GM12878 (cell line): Measurements from ENCODE around the gene ERG. TPM values are rescaled to one million over a fixed set of nuclear protein-coding genes. Genes with fewer than 3 reads are reported as not detected.

Experiments
- ATAC-seq: fragments of 200-7000 bp; cut with Tn5 transposase; 3 replicates; pipeline ENCODE4 v1.9.1; 2020; ENCODE audit warnings: mild to moderate bottlenecking, moderate library complexity
- BruUV-seq: library from RNA; stranded (reverse); fragments of 400-500 nt; replicated peaks from 2 replicates; lab custom pipeline; 2021; lab: Mats Ljungman, UMichigan
- CTCF ChIA-PET: fragments of 300-600 bp; sonication (Branson Sonifier 250); formaldehyde crosslinking; extraction: SDS; loops from one replicate; lab custom pipeline; 2021; ENCODE audit warnings: inconsistent platforms; lab: Yijun Ruan, JAX
- POLR2A ChIA-PET: fragments of 350-600 bp; formaldehyde crosslinking; extraction: SDS; loops from one replicate; lab custom pipeline; 2021; ENCODE audit warnings: inconsistent platforms; lab: Charles Lee
- RAD21 ChIA-PET: fragments of 300-600 bp; sonication (Branson Sonifier 250); formaldehyde crosslinking; loops from one replicate; lab custom pipeline; 2023; ENCODE audit warnings: antibody characterized with exemption; ENCODE audit not compliant: unreplicated experiment; lab: Charles Lee
- SMC1A ChIA-PET: fragments of 300-600 bp; sonication (Branson Sonifier 250); formaldehyde crosslinking; loops from one replicate; lab custom pipeline; 2023; ENCODE audit not compliant: unreplicated experiment, uncharacterized antibody; lab: Charles Lee
- DNase-seq: peaks from one replicate; pipeline ENCODE4 v3.0.0-alpha.2; 2011; ENCODE audit warnings: low read depth, low spot score
- FAIRE-seq: peaks from 3 replicates; lab custom pipeline; 2011; peaks lifted over from hg19 to GRCh38; lab: Jason Lieb, UNC
- H2AFZ ChIP-seq: 2 replicates; pipeline ENCODE4 v1.6.0; 2011; ENCODE audit warnings: low read depth, low read length, control low read depth; ENCODE audit not compliant: control insufficient read depth
- H3K27ac ChIP-seq: 2 replicates; pipeline ENCODE4 v1.5.1; 2011; ENCODE audit warnings: control low read depth; ENCODE audit not compliant: control insufficient read depth, insufficient read depth
- H3K27me3 ChIP-seq, 2 experiments: replicated peaks in 1 of 2; 2 replicates each; pipeline versions ENCODE4 v1.6.0 to v1.6.1; 2011; ENCODE audit warnings: low read length in 1 of 2; ENCODE audit not compliant: control insufficient read depth in 2 of 2, insufficient read depth in 2 of 2
- H3K36me3 ChIP-seq, 2 experiments: 2 replicates each; pipeline ENCODE4 v1.5.1; 2011; ENCODE audit warnings: low read length in 1 of 2; ENCODE audit not compliant: control insufficient read depth in 2 of 2, insufficient read depth in 2 of 2
- H3K4me1 ChIP-seq: 2 replicates; pipeline ENCODE4 v1.6.1; 2011; ENCODE audit warnings: mild to moderate bottlenecking, low read length, moderate library complexity, mixed read lengths; ENCODE audit not compliant: control insufficient read depth, insufficient read depth
- H3K4me2 ChIP-seq: 2 replicates; pipeline ENCODE4 v1.6.0; 2011; ENCODE audit warnings: control low read depth; ENCODE audit not compliant: control insufficient read depth, insufficient read depth
- H3K4me3 ChIP-seq: fragments of 200-600 bp; sonication (generic); 2 replicates; pipeline ENCODE4 v1.5.1; 2016
- H3K79me2 ChIP-seq: 2 replicates; pipeline ENCODE4 v1.6.0; 2011; ENCODE audit warnings: low read length; ENCODE audit not compliant: control insufficient read depth, insufficient read depth
- H3K9ac ChIP-seq: 2 replicates; pipeline ENCODE4 v1.8.0; 2011; ENCODE audit warnings: low read length, control low read depth, mixed read lengths; ENCODE audit not compliant: control insufficient read depth, insufficient read depth
- H3K9me3 ChIP-seq: replicated peaks from 3 replicates; pipeline ENCODE4 v1.5.1; 2011; ENCODE audit warnings: mild to moderate bottlenecking, low read length; ENCODE audit not compliant: control insufficient read depth, insufficient read depth
- H4K20me1 ChIP-seq: 2 replicates; pipeline ENCODE4 v1.6.0; 2011; ENCODE audit not compliant: control insufficient read depth, insufficient read depth
- ATF2 ChIP-seq: IDR thresholded peaks from 2 replicates; pipeline ENCODE4 v1.6.1; 2012; ENCODE audit warnings: low read length, inconsistent platforms
- CUX1 ChIP-seq: IDR thresholded peaks from 2 replicates; pipeline ENCODE4 v1.6.1; 2012; ENCODE audit warnings: improper control_type of control experiment, low read depth, low read length; ENCODE audit not compliant: insufficient replicate concordance
- NR2F1 ChIP-seq: fragments of 450-650 bp; conservative IDR thresholded peaks from 2 replicates; pipeline ENCODE4 v1.6.1; 2017; ENCODE audit warnings: mild to moderate bottlenecking
- PAX8 ChIP-seq: fragments of 450-650 bp; IDR thresholded peaks from 2 replicates; pipeline ENCODE4 v1.6.1; 2017; ENCODE audit warnings: mild to moderate bottlenecking, moderate library complexity
- ZNF207 ChIP-seq: fragments of 450-650 bp; IDR thresholded peaks from 2 replicates; pipeline ENCODE4 v1.6.1; 2014; ENCODE audit warnings: antibody characterized with exemption, mild to moderate bottlenecking, borderline replicate concordance
- ZNF24 ChIP-seq: fragments of 450-650 bp; IDR thresholded peaks from 2 replicates; pipeline ENCODE4 v1.6.1; 2017; ENCODE audit warnings: antibody characterized with exemption, mild to moderate bottlenecking
- ZNF687 ChIP-seq: fragments of 450-650 bp; IDR thresholded peaks from 2 replicates; pipeline ENCODE4 v1.6.1; 2017; ENCODE audit warnings: mild to moderate bottlenecking, moderate library complexity
- WGBS: methylation state at CpG from one replicate; pipeline ENCODE4 v1.1.6; 2016; ENCODE audit warnings: low lambda C conversion rate; ENCODE audit not compliant: insufficient replicate concordance, insufficient coverage; ENCODE audit errors: missing lambda C conversion rate; 5-methylcytosine and 5-hydroxymethylcytosine counted together
- in situ Hi-C: fragments of 300-500 bp; cut with MboI; formaldehyde crosslinking; loops from 9 replicates; pipeline ENCODE4 v1.14.3; 2018; ENCODE audit warnings: mixed read lengths
- intact Hi-C: fragments of 100-400 bp; cut with micrococcal nuclease; formaldehyde crosslinking; loops from one replicate; pipeline ENCODE4 v1.14.2; 2022; ENCODE audit not compliant: unreplicated experiment
- polyA plus RNA-seq, 11 experiments: library from polyadenylated mRNA; depleted of rRNA in 4 of 11; unstranded in 6 of 11; stranded (reverse) in 5 of 11; fragments of >200 nt; fragmentation: Nextera tagmentation in 4 of 11; fragmentation: Illumina TruSeq in 1 of 11; extraction: Ambion mirVana in 4 of 11; extraction: Trizol in 1 of 11; gene quantifications; 1 replicate in 1 of 11; 2 replicates in 10 of 11; pipeline versions ENCODE4 v1.2.1 to v1.2.3, GENCODE V29; 2011 to 2016; ENCODE audit warnings: inconsistent platforms in 2 of 11, missing spikeins in 2 of 11, low read depth in 1 of 11
- total RNA-seq, 4 experiments: library from RNA; depleted of rRNA in 3 of 4; stranded (reverse); fragments of >200 nt in 3 of 4; fragmentation: Illumina TruSeq in 1 of 4; extraction: Trizol in 1 of 4; gene quantifications; 2 replicates each; pipeline versions ENCODE4 v1.2.1 to v1.2.3, GENCODE V29; 2013 to 2021
- TF ChIP-seq, protein P1 (sequence below): fragments of 450-650 bp; IDR thresholded peaks from 2 replicates; pipeline ENCODE4 v1.6.1; 2016; ENCODE audit warnings: mild to moderate bottlenecking

Gene ERG
- total and polyA plus RNA-seq, 10 of the 15 experiments (the other 5 are each of a cell fraction or from before 2014, with no cell fraction given), result not detected

GRCh38 chr21:38468989-38469388, 29.3 kb downstream of the ERG start (continued):
- TF ChIP-seq, protein P1, sequence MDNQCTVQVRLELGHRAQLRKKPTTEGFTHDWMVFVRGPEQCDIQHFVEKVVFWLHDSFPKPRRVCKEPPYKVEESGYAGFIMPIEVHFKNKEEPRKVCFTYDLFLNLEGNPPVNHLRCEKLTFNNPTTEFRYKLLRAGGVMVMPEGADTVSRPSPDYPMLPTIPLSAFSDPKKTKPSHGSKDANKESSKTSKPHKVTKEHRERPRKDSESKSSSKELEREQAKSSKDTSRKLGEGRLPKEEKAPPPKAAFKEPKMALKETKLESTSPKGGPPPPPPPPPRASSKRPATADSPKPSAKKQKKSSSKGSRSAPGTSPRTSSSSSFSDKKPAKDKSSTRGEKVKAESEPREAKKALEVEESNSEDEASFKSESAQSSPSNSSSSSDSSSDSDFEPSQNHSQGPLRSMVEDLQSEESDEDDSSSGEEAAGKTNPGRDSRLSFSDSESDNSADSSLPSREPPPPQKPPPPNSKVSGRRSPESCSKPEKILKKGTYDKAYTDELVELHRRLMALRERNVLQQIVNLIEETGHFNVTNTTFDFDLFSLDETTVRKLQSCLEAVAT, result no peak
- no peak for TF ChIP-seq ZNF207
- TF ChIP-seq PAX8, result no peak
- no peak for TF ChIP-seq ZNF687
- TF ChIP-seq, all 136 proteins: peak for 0

GRCh38 chr21:38467911-38468310, 30.4 kb downstream of the ERG start:
- WGBS, result 19% methylated on average over 4 of the region's 4 CpGs
- CTCF ChIA-PET, result no interaction called here
- Histone ChIP-seq H3K9me3 (no peaks in the 10 kb centered on the region; the same call in 2 of the 3 replicates), H3K36me3 (no peaks in the 10 kb centered on the region), H3K27ac (no peak overlapping the region), H2AFZ (no peak overlapping the region), H3K4me1 (no peaks in the 10 kb centered on the region), H3K4me3 (no peak overlapping the region), H3K27me3 (no peaks in the 10 kb centered on the region), H3K9ac (no peak overlapping the region), H3K4me2 (no peak overlapping the region), H3K79me2 (no peaks in the 10 kb centered on the region), H4K20me1 (no peaks in the 10 kb centered on the region)
- in situ Hi-C loops, result no loop called here
- intact Hi-C loops, result no loop called here
- RAD21 ChIA-PET, result no interaction called here
- SMC1A ChIA-PET, result no interaction called here
- POLR2A ChIA-PET, result no interaction called here
- ATAC-seq (no peak), DNase-seq (no peak), FAIRE-seq (no peak)
- BruUV-seq, result no TSS peak
- TF ChIP-seq NR2F1 (no peak), CUX1 (no peak), ZNF24 (no peak), ATF2 (no peak)
